Stimulated activated naive B cell treated with anti-CD40 and anti-IgM and Interleukin-4, amounts not matched to agents 10 μg/mL and 1 μg/mL and 100 μg/mL, for 72 hours (primary cell): ENCODE measurements around the gene ALDH1L1.

ENCODE experiments used
- ATAC-seq, 2 donors: fragments of 150-1000 bp; cut with Tn5 transposase; replicated peaks; 2 replicates each; pipeline ENCODE4 v1.10.0; 2021; ENCODE audit warnings: moderate library complexity in 1 of 2
- DNase-seq: peaks from one replicate; pipeline ENCODE4 v3.0.0; 2021
- H3K27ac Mint-ChIP-seq: one replicate; pipeline ENCODE4 v1.8.0; 2022; ENCODE audit warnings: mild to moderate bottlenecking, mixed read lengths
- H3K27me3 Mint-ChIP-seq, 2 donors: one replicate each; pipeline ENCODE4 v1.8.0; 2022; ENCODE audit warnings: mixed read lengths in 2 of 2
- H3K36me3 Mint-ChIP-seq, 2 donors: one replicate each; pipeline ENCODE4 v1.8.0; 2022; ENCODE audit warnings: mixed read lengths in 2 of 2, mild to moderate bottlenecking in 1 of 2
- H3K4me1 Mint-ChIP-seq, 2 donors: one replicate each; pipeline ENCODE4 v1.8.0; 2022; ENCODE audit warnings: mixed read lengths in 2 of 2, mild to moderate bottlenecking in 1 of 2
- H3K4me3 Mint-ChIP-seq, 2 donors: one replicate each; pipeline ENCODE4 v1.8.0; 2022; ENCODE audit warnings: mild to moderate bottlenecking in 2 of 2, mixed read lengths in 2 of 2, moderate library complexity in 1 of 2
- H3K9me3 Mint-ChIP-seq, 2 donors: one replicate each; pipeline ENCODE4 v1.8.0; 2022; ENCODE audit warnings: mixed read lengths in 2 of 2, mild to moderate bottlenecking in 1 of 2

Gene ALDH1L1

GRCh38 chr3:126117786-126118185 is 62.6 kb downstream of the ALDH1L1 start:
- H3K36me3 Mint-ChIP-seq, result no peaks in the 10 kb centered on the region
- DNase-seq, result no peak
- H3K9me3 Mint-ChIP-seq, result no peaks in the 10 kb centered on the region
- no peaks in the 10 kb centered on the region for H3K4me1 Mint-ChIP-seq
- no peak overlapping the region for H3K27ac Mint-ChIP-seq
- peaks cover 12% of the 10 kb centered on the region in 2 donors for H3K27me3 Mint-ChIP-seq
- no peak for ATAC-seq
- no peak overlapping the region for H3K4me3 Mint-ChIP-seq

- DNase-seq (no peak), ATAC-seq (no peak)
- Mint-ChIP-seq H3K9me3 (no peaks in the 10 kb centered on the region), H3K27ac (no peak overlapping the region), H3K4me1 (no peaks in the 10 kb centered on the region), H3K27me3 (peaks cover 12% of the 10 kb centered on the region in 2 donors), H3K4me3 (no peak overlapping the region), H3K36me3 (no peaks in the 10 kb centered on the region)
These were observed 63.2 kb downstream of the ALDH1L1 start for GRCh38 chr3:126117212-126117611.

- H3K27me3 Mint-ChIP-seq, result peaks cover 12% of the 10 kb centered on the region in 2 donors
- no peak overlapping the region for H3K27ac Mint-ChIP-seq
- H3K4me1 Mint-ChIP-seq, result no peaks in the 10 kb centered on the region
- no peak overlapping the region for H3K4me3 Mint-ChIP-seq
- H3K36me3 Mint-ChIP-seq, result no peaks in the 10 kb centered on the region
- ATAC-seq (no peak), DNase-seq (no peak)
- H3K9me3 Mint-ChIP-seq, result no peaks in the 10 kb centered on the region
These were observed 63.9 kb downstream of the ALDH1L1 start for GRCh38 chr3:126116526-126116925.

- H3K36me3 Mint-ChIP-seq, result no peaks in the 10 kb centered on the region
- H3K27me3 Mint-ChIP-seq, result peaks cover 10 to 11% of the 10 kb centered on the region in 2 donors
- no peak overlapping the region for H3K27ac Mint-ChIP-seq
- no peak overlapping the region for H3K4me3 Mint-ChIP-seq
- ATAC-seq, result no peak
- H3K9me3 Mint-ChIP-seq, result no peaks in the 10 kb centered on the region
- DNase-seq, result no peak
- H3K4me1 Mint-ChIP-seq, result no peaks in the 10 kb centered on the region
These were observed 65.7 kb downstream of the ALDH1L1 start for GRCh38 chr3:126114443-126115386.

- no peaks in the 10 kb centered on the region for H3K9me3 Mint-ChIP-seq
- no peaks in the 10 kb centered on the region for H3K4me1 Mint-ChIP-seq
- H3K27ac Mint-ChIP-seq, result no peak overlapping the region
- H3K27me3 Mint-ChIP-seq, result peaks cover 2% of the 10 kb centered on the region in 2 donors
- H3K4me3 Mint-ChIP-seq, result no peak overlapping the region
- no peak for DNase-seq
- H3K36me3 Mint-ChIP-seq, result no peaks in the 10 kb centered on the region
- ATAC-seq, result peak; percentile 61 to 70
These were observed 66.5 kb downstream of the ALDH1L1 start for GRCh38 chr3:126113733-126114442.

- ATAC-seq (no peak), DNase-seq (no peak)
- Mint-ChIP-seq H3K27me3 (no peaks in the 10 kb centered on the region), H3K36me3 (no peaks in the 10 kb centered on the region), H3K27ac (no peak overlapping the region), H3K9me3 (no peaks in the 10 kb centered on the region), H3K4me1 (no peaks in the 10 kb centered on the region), H3K4me3 (no peak overlapping the region)
These were observed 67.2 kb downstream of the ALDH1L1 start for GRCh38 chr3:126113238-126113555.

- Mint-ChIP-seq H3K4me1 (no peaks in the 10 kb centered on the region), H3K27me3 (no peaks in the 10 kb centered on the region), H3K4me3 (no peak overlapping the region), H3K27ac (no peak overlapping the region), H3K9me3 (no peaks in the 10 kb centered on the region), H3K36me3 (no peaks in the 10 kb centered on the region)
- DNase-seq, result no peak
- ATAC-seq, result no peak
These were observed 67.7 kb downstream of the ALDH1L1 start for GRCh38 chr3:126112531-126113237.

GRCh38 chr3:126111566-126112475 is 68.6 kb downstream of the ALDH1L1 start:
- Mint-ChIP-seq H3K9me3 (no peaks in the 10 kb centered on the region), H3K27ac (no peak overlapping the region), H3K36me3 (no peaks in the 10 kb centered on the region), H3K4me1 (no peaks in the 10 kb centered on the region), H3K27me3 (no peaks in the 10 kb centered on the region), H3K4me3 (no peak overlapping the region)
- DNase-seq (no peak), ATAC-seq (no peak)

GRCh38 chr3:126111126-126111551 is 69.2 kb downstream of the ALDH1L1 start:
- Mint-ChIP-seq H3K9me3 (no peaks in the 10 kb centered on the region), H3K27ac (no peak overlapping the region), H3K36me3 (no peaks in the 10 kb centered on the region), H3K27me3 (no peaks in the 10 kb centered on the region), H3K4me3 (no peak overlapping the region), H3K4me1 (no peaks in the 10 kb centered on the region)
- no peak for DNase-seq
- ATAC-seq, result no peak

- Mint-ChIP-seq H3K27me3 (no peaks in the 10 kb centered on the region), H3K36me3 (no peaks in the 10 kb centered on the region), H3K9me3 (no peaks in the 10 kb centered on the region), H3K4me3 (no peak overlapping the region), H3K4me1 (no peaks in the 10 kb centered on the region), H3K27ac (no peak overlapping the region)
- no peak for DNase-seq
- ATAC-seq, result no peak
These were observed 69.8 kb downstream of the ALDH1L1 start for GRCh38 chr3:126110431-126111125.

- Mint-ChIP-seq H3K27me3 (no peaks in the 10 kb centered on the region), H3K9me3 (no peaks in the 10 kb centered on the region), H3K36me3 (no peaks in the 10 kb centered on the region), H3K4me3 (no peak overlapping the region), H3K27ac (no peak overlapping the region), H3K4me1 (no peaks in the 10 kb centered on the region)
- DNase-seq (no peak), ATAC-seq (no peak)
These were observed 70.5 kb downstream of the ALDH1L1 start for GRCh38 chr3:126109880-126110235.

GRCh38 chr3:126109146-126109879 is 71.1 kb downstream of the ALDH1L1 start:
- Mint-ChIP-seq H3K27ac (no peak overlapping the region), H3K9me3 (no peaks in the 10 kb centered on the region), H3K4me3 (no peak overlapping the region), H3K36me3 (no peaks in the 10 kb centered on the region), H3K4me1 (no peaks in the 10 kb centered on the region), H3K27me3 (no peaks in the 10 kb centered on the region)
- ATAC-seq (no peak), DNase-seq (no peak)

GRCh38 chr3:126108676-126109050 is 71.7 kb downstream of the ALDH1L1 start:
- Mint-ChIP-seq H3K4me1 (no peaks in the 10 kb centered on the region), H3K4me3 (no peak overlapping the region), H3K27ac (no peak overlapping the region), H3K9me3 (no peaks in the 10 kb centered on the region), H3K36me3 (no peaks in the 10 kb centered on the region), H3K27me3 (no peaks in the 10 kb centered on the region)
- ATAC-seq (no peak), DNase-seq (no peak)
